Tibial artery (tissue), 4 donors: ENCODE measurements around the gene SERPINA1.

ENCODE experiments used
- DNase-seq, 2 donors: peaks; one replicate each; pipeline ENCODE4 v3.0.0-alpha.2; 2019
- H3K27ac ChIP-seq, 2 donors: fragments of 200-600 bp; sonication (generic) in 1 of 2; 1 replicate in 1 of 2; 2 replicates in 1 of 2; pipeline ENCODE4 v1.5.1; 2018 to 2019; ENCODE audit warnings: mild to moderate bottlenecking in 1 of 2
- H3K27me3 ChIP-seq, 2 donors: fragments of 200-600 bp; sonication (generic) in 1 of 2; one replicate each; pipeline versions ENCODE4 v1.5.1 to v1.6.0; 2016 to 2019
- H3K36me3 ChIP-seq, 3 donors: fragments of 200-600 bp; sonication (generic) in 2 of 3; one replicate each; pipeline ENCODE4 v1.5.1; 2016 to 2019; ENCODE audit warnings: mild to moderate bottlenecking in 2 of 3
- H3K4me1 ChIP-seq, 4 donors: fragments of 200-600 bp; sonication (generic) in 2 of 4; 1 replicate in 3 of 4; 2 replicates in 1 of 4; pipeline ENCODE4 v1.5.1; 2016 to 2019
- H3K4me3 ChIP-seq, 2 donors: fragments of 200-600 bp; sonication (generic) in 1 of 2; 1 replicate in 1 of 2; 2 replicates in 1 of 2; pipeline ENCODE4 v1.5.1; 2018 to 2019; ENCODE audit warnings: mild to moderate bottlenecking in 2 of 2
- H3K9me3 ChIP-seq, 3 donors: fragments of 200-600 bp; sonication (generic) in 1 of 3; one replicate each; pipeline ENCODE4 v1.5.1; 2016 to 2019
- CTCF ChIP-seq, 2 experiments: fragments of 200-600 bp in 1 of 2; fragments of 450-650 bp in 1 of 2; IDR thresholded peaks; one replicate each; pipeline ENCODE4 v1.5.1; 2017 to 2019; ENCODE audit warnings: antibody characterized with exemption in 2 of 2, mild to moderate bottlenecking in 1 of 2, moderate library complexity in 1 of 2
- intact Hi-C: fragments of 100-400 bp; cut with DNase I; formaldehyde crosslinking; loops from one replicate; pipeline ENCODE4 v1.15.0; 2023; ENCODE audit warnings: low total_unique reads

The SERPINA1 gene

GRCh38 chr14:94381149-94382030 is 7.0 kb downstream of the SERPINA1 start:
- H3K4me3 ChIP-seq: no peak overlapping the region
- no peak overlapping the region for H3K27ac ChIP-seq
- TF ChIP-seq CTCF (IDR thresholded peaks at IDR 0.05): no peak
- no peaks in the 10 kb centered on the region for H3K36me3 ChIP-seq
- H3K9me3 ChIP-seq: no peaks in the 10 kb centered on the region
- DNase-seq: no peak
- H3K27me3 ChIP-seq: peaks cover 0 to 3% of the 10 kb centered on the region in 2 donors
- intact Hi-C loops: no loop called here
- peaks cover 0 to 10% (median 3%) of the 10 kb centered on the region in 4 donors for H3K4me1 ChIP-seq

- Histone ChIP-seq H3K27ac (no peak overlapping the region), H3K9me3 (no peaks in the 10 kb centered on the region), H3K4me3 (no peak overlapping the region), H3K4me1 (peaks cover 0 to 10% (median 3%) of the 10 kb centered on the region in 4 donors), H3K27me3 (peaks cover 0 to 3% of the 10 kb centered on the region in 2 donors), H3K36me3 (no peaks in the 10 kb centered on the region)
- DNase-seq: no peak
- no peak for TF ChIP-seq CTCF (IDR thresholded peaks at IDR 0.05)
- intact Hi-C loops: no loop called here
Observed at GRCh38 chr14:94380225-94381148, 7.9 kb downstream of the SERPINA1 start.

- Histone ChIP-seq H3K27ac (no peak overlapping the region), H3K27me3 (peaks cover 0 to 3% of the 10 kb centered on the region in 2 donors), H3K4me3 (no peak overlapping the region), H3K9me3 (no peaks in the 10 kb centered on the region), H3K36me3 (no peaks in the 10 kb centered on the region), H3K4me1 (peaks cover 0 to 4% (median 0%) of the 10 kb centered on the region in 4 donors)
- no peak for TF ChIP-seq CTCF (IDR thresholded peaks at IDR 0.05)
- no peak for DNase-seq
- intact Hi-C loops: no loop called here
Observed at GRCh38 chr14:94379291-94380224, 8.8 kb downstream of the SERPINA1 start.

GRCh38 chr14:94378527-94379290 is 9.7 kb downstream of the SERPINA1 start:
- DNase-seq: peak in 1 of 2 donors; percentile 11
- H3K27ac ChIP-seq: no peak overlapping the region
- H3K4me1 ChIP-seq: no peaks in the 10 kb centered on the region
- H3K9me3 ChIP-seq: no peaks in the 10 kb centered on the region
- H3K4me3 ChIP-seq: no peak overlapping the region
- intact Hi-C loops: no loop called here
- TF ChIP-seq CTCF (IDR thresholded peaks at IDR 0.05): no peak
- no peaks in the 10 kb centered on the region for H3K36me3 ChIP-seq
- H3K27me3 ChIP-seq: peaks cover 0 to 3% of the 10 kb centered on the region in 2 donors
